Smooth muscle cell (in vitro differentiated cells): ENCODE data around the gene RNF157. TPM values are rescaled to one million over a fixed set of nuclear protein-coding genes. Genes with fewer than 3 reads are reported as not detected.

ENCODE experiments used
- DNase-seq: peaks from one replicate; lab custom pipeline; 2025; ENCODE audit not compliant: unreplicated experiment; lab: John Stamatoyannopoulos, UW
- H2AFZ ChIP-seq: fragments of 200-600 bp; sonication (generic); 2 replicates; pipeline ENCODE4 v1.6.0; 2016; ENCODE audit warnings: antibody characterized with exemption, low read depth, mild to moderate bottlenecking
- H3F3A ChIP-seq: fragments of 200-600 bp; sonication (generic); 2 replicates; pipeline ENCODE4 v1.6.0; 2017; ENCODE audit warnings: antibody characterized with exemption, low read depth
- H3K27ac ChIP-seq: fragments of 200-600 bp; sonication (generic); 2 replicates; pipeline ENCODE4 v1.5.1; 2016; ENCODE audit warnings: low read depth, mild to moderate bottlenecking
- H3K27me3 ChIP-seq: fragments of 200-600 bp; sonication (generic); 2 replicates; pipeline ENCODE4 v1.6.1; 2016; ENCODE audit warnings: low read depth, mild to moderate bottlenecking
- H3K36me3 ChIP-seq: fragments of 200-600 bp; sonication (generic); 2 replicates; pipeline ENCODE4 v1.5.1; 2016; ENCODE audit warnings: low read depth
- H3K4me1 ChIP-seq: fragments of 200-600 bp; sonication (generic); 2 replicates; pipeline ENCODE4 v1.5.1; 2016; ENCODE audit warnings: low read depth
- H3K4me2 ChIP-seq: fragments of 200-600 bp; sonication (generic); 2 replicates; pipeline ENCODE4 v1.6.0; 2016; ENCODE audit warnings: mild to moderate bottlenecking
- H3K4me3 ChIP-seq: fragments of 200-600 bp; sonication (generic); 2 replicates; pipeline ENCODE4 v1.5.1; 2016; ENCODE audit warnings: mild to moderate bottlenecking
- H3K79me2 ChIP-seq: fragments of 200-600 bp; sonication (generic); 2 replicates; pipeline ENCODE4 v1.6.0; 2016; ENCODE audit warnings: low read depth, mild to moderate bottlenecking
- H3K9ac ChIP-seq: fragments of 200-600 bp; sonication (generic); 2 replicates; pipeline ENCODE4 v1.6.0; 2016; ENCODE audit warnings: low read depth
- H3K9me3 ChIP-seq: fragments of 200-600 bp; sonication (generic); replicated peaks from 2 replicates; pipeline ENCODE4 v1.5.1; 2016; ENCODE audit warnings: low read depth
- H4K20me1 ChIP-seq: fragments of 200-600 bp; sonication (generic); 2 replicates; pipeline ENCODE4 v1.6.0; 2016; ENCODE audit warnings: low read depth
- WGBS: methylation state at CpG from one replicate; pipeline ENCODE4 v1.1.7; 2016; ENCODE audit warnings: low lambda C conversion rate; 5-methylcytosine and 5-hydroxymethylcytosine counted together
- polyA plus RNA-seq: library from polyadenylated mRNA; unstranded; fragments of >200 nt; fragmentation: Nextera tagmentation; extraction: Ambion mirVana; gene quantifications from 2 replicates; pipeline ENCODE4 v1.2.1, GENCODE V29; 2016
- total RNA-seq: library from RNA; depleted of rRNA; stranded (reverse); fragments of >200 nt; gene quantifications from 2 replicates; pipeline ENCODE4 v1.2.3, GENCODE V29; 2014
- TF ChIP-seq, protein P1 (sequence below): fragments of 200-600 bp; sonication (generic); IDR thresholded peaks from 2 replicates; pipeline ENCODE4 v1.5.1; 2017; ENCODE audit warnings: borderline replicate concordance, mild to moderate bottlenecking, antibody characterized with exemption; ENCODE audit not compliant: insufficient read depth, poor library complexity, severe bottlenecking

The RNF157 gene
- total and polyA plus RNA-seq, 2 experiments from 2014 or later: 0.09 to 0.63 TPM

- Histone ChIP-seq H3F3A (no peaks in the 10 kb centered on the region), H3K4me3 (no peak overlapping the region), H3K79me2 (no peaks in the 10 kb centered on the region), H3K4me2 (no peak overlapping the region), H3K27me3 (no peaks in the 10 kb centered on the region), H2AFZ (no peak overlapping the region), H4K20me1 (no peaks in the 10 kb centered on the region), H3K4me1 (no peaks in the 10 kb centered on the region), H3K27ac (no peak overlapping the region), H3K36me3 (no peaks in the 10 kb centered on the region), H3K9me3 (no peaks in the 10 kb centered on the region), H3K9ac (no peak overlapping the region)
- no peak for DNase-seq
- WGBS: 93% methylated on average over 7 of the region's 7 CpGs
- TF ChIP-seq, protein P1, sequence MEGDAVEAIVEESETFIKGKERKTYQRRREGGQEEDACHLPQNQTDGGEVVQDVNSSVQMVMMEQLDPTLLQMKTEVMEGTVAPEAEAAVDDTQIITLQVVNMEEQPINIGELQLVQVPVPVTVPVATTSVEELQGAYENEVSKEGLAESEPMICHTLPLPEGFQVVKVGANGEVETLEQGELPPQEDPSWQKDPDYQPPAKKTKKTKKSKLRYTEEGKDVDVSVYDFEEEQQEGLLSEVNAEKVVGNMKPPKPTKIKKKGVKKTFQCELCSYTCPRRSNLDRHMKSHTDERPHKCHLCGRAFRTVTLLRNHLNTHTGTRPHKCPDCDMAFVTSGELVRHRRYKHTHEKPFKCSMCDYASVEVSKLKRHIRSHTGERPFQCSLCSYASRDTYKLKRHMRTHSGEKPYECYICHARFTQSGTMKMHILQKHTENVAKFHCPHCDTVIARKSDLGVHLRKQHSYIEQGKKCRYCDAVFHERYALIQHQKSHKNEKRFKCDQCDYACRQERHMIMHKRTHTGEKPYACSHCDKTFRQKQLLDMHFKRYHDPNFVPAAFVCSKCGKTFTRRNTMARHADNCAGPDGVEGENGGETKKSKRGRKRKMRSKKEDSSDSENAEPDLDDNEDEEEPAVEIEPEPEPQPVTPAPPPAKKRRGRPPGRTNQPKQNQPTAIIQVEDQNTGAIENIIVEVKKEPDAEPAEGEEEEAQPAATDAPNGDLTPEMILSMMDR: no peak
Observed at GRCh38 chr17:76115138-76115754, 125.0 kb downstream of the RNF157 start.

- Histone ChIP-seq H3F3A (no peaks in the 10 kb centered on the region), H3K36me3 (no peaks in the 10 kb centered on the region), H4K20me1 (no peaks in the 10 kb centered on the region), H3K27ac (no peak overlapping the region), H3K4me1 (no peaks in the 10 kb centered on the region), H3K4me2 (no peak overlapping the region), H3K9me3 (no peaks in the 10 kb centered on the region), H2AFZ (no peak overlapping the region), H3K4me3 (no peak overlapping the region), H3K27me3 (no peaks in the 10 kb centered on the region), H3K9ac (no peak overlapping the region), H3K79me2 (no peaks in the 10 kb centered on the region)
- WGBS: 95% methylated on average over 2 of the region's 2 CpGs
- TF ChIP-seq, protein P1: no peak
- no peak for DNase-seq
Observed at GRCh38 chr17:76111956-76112355, 128.3 kb downstream of the RNF157 start.

DNA sequence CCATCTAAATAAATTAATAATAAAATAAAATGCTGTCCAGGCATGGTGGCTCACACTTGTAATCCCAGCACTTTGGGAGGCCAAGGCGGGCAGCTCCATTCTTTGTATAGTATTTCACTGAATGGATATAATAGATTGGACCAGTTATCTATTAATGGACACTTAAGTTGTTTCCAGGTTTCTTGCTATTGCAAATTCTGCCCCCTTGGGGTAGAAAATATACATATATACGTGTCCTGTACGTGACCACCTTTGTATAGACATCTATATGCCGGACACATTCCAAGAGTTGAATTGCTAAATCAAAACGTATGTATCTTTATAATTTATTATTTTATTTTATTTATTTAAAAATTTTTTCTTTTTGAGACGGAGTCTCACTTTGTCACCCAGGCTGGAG lies 132.8 kb downstream of the RNF157 start:
- Histone ChIP-seq H3K36me3 (no peaks in the 10 kb centered on the region), H2AFZ (no peak overlapping the region), H3K79me2 (peaks cover 7% of the 10 kb centered on the region), H3K27me3 (no peaks in the 10 kb centered on the region), H3K9me3 (no peaks in the 10 kb centered on the region), H3K4me3 (no peak overlapping the region), H3K27ac (no peak overlapping the region), H3K9ac (no peak overlapping the region), H4K20me1 (no peaks in the 10 kb centered on the region), H3K4me2 (no peak overlapping the region), H3K4me1 (peaks cover 16% of the 10 kb centered on the region), H3F3A (no peaks in the 10 kb centered on the region)
- 91% methylated on average over 6 of the region's 6 CpGs for WGBS
- TF ChIP-seq, protein P1: peak; percentile 14
- DNase-seq: no peak

- no peak overlapping the region for H3K4me3 ChIP-seq
- H3F3A ChIP-seq: no peaks in the 10 kb centered on the region
- no peaks in the 10 kb centered on the region for H4K20me1 ChIP-seq
- peaks cover 12% of the 10 kb centered on the region for H3K79me2 ChIP-seq
- no peak overlapping the region for H3K27ac ChIP-seq
- no peak overlapping the region for H3K4me2 ChIP-seq
- no peak overlapping the region for H3K9ac ChIP-seq
- peak overlapping the region; percentile 69 for H2AFZ ChIP-seq
- 88% methylated on average over 3 of the region's 3 CpGs for WGBS
- H3K36me3 ChIP-seq: no peaks in the 10 kb centered on the region
- H3K27me3 ChIP-seq: no peaks in the 10 kb centered on the region
- no peak for DNase-seq
- TF ChIP-seq, protein P1: no peak
- peaks cover 21% of the 10 kb centered on the region for H3K4me1 ChIP-seq
- H3K9me3 ChIP-seq: no peaks in the 10 kb centered on the region
Observed at GRCh38 chr17:76106703-76107102, 133.6 kb downstream of the RNF157 start.
